Embryonic facial prominence (tissue), 1 donor: Measurements from ENCODE around the gene KLF7.

Experiments used
- DNase-seq: peaks from one replicate; pipeline ENCODE4 v3.0.0-alpha.2; 2016; ENCODE audit errors: extremely low spot score

The KLF7 gene

GRCh38 chr2:207167099-207167923 lies 1.6 kb upstream of the KLF7 start:
- no peak for DNase-seq

- peak; percentile 79 for DNase-seq
Observed at GRCh38 chr2:207166349-207167098, 776 bp upstream of the KLF7 start.

- DNase-seq = peak; percentile 99
Observed at GRCh38 chr2:207166039-207166348, 246 bp upstream of the KLF7 start.

GRCh38 chr2:207164006-207164831 lies 1.5 kb downstream of the KLF7 start:
- DNase-seq = no peak

- DNase-seq = no peak
Observed at GRCh38 chr2:207163756-207164005, 2.1 kb downstream of the KLF7 start.

GRCh38 chr2:207163053-207163755 lies 2.5 kb downstream of the KLF7 start:
- peak; percentile 20 for DNase-seq

- no peak for DNase-seq
Observed at GRCh38 chr2:207162316-207162715, 3.4 kb downstream of the KLF7 start.

GRCh38 chr2:207161247-207162123 lies 4.3 kb downstream of the KLF7 start:
- DNase-seq = no peak

GRCh38 chr2:207160115-207160514 lies 5.6 kb downstream of the KLF7 start:
- no peak for DNase-seq

- no peak for DNase-seq
Observed at GRCh38 chr2:207159002-207159401, 6.7 kb downstream of the KLF7 start.

- no peak for DNase-seq
Observed at GRCh38 chr2:207157731-207158130, 8.0 kb downstream of the KLF7 start.

- DNase-seq = no peak
Observed at GRCh38 chr2:207157162-207157481, 8.6 kb downstream of the KLF7 start.

GRCh38 chr2:207156451-207157161 lies 9.1 kb downstream of the KLF7 start:
- no peak for DNase-seq

- DNase-seq = no peak
Observed at GRCh38 chr2:207155516-207156444, 10.0 kb downstream of the KLF7 start.

GRCh38 chr2:207154556-207155510 lies 10.9 kb downstream of the KLF7 start:
- no peak for DNase-seq

GRCh38 chr2:207153266-207153975 lies 12.3 kb downstream of the KLF7 start:
- DNase-seq = no peak

GRCh38 chr2:207151048-207151447 lies 14.7 kb downstream of the KLF7 start:
- DNase-seq = no peak

GRCh38 chr2:207150284-207150683 lies 15.5 kb downstream of the KLF7 start:
- DNase-seq = no peak
